ENCODE results near the gene IMMT. TPM values are rescaled to one million over a fixed set of nuclear protein-coding genes. Genes with fewer than 3 reads are reported as not detected.

Gene IMMT
- total RNA-seq, 1 experiment from 2014 or later = 112 TPM

DNA sequence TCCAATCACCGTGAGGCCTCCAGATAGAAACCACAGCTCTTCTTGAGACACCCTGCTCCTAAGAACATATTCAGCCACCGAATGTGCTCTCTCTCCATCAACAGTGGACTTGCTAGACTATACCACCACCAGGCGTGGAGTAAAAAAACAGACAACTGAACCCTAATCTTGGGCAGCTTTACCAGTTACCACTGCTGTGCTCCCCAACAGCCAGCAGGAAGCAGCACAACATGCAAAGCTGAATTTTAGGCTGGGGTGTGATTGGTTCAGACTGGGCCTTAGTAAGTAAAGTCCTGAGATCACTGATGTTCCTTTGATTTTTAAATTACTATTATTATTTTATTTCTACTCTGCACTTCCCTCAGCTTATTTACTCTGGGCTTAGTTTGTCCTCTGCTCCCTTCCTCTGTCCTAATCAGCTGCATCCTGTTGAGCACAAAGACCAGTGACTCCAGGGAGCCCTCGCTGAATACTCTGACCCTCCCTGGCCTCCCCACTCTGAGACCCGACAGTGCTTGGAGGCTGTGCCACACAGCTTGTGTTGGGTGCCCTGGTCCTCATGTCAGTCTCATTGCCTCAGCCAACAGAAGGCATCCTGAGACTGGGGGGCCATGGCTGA, 25.9 kb upstream of the IMMT start:
- H3K9ac ChIP-seq (ENCODE audit: extremely low read depth, insufficient read length, low read length) = no peak overlapping the region
- H3K9me3 Mint-ChIP-seq = no peaks in the 10 kb centered on the region
- no peak overlapping the region for H2BK120ac ChIP-seq (ENCODE audit: low read depth, low read length, poor library complexity, severe bottlenecking)

More for the DNA sequence above, 25.9 kb upstream of the IMMT start:
- Histone ChIP-seq H2AK5ac (ENCODE audit: insufficient read length, low read length) (no peak overlapping the region), H3K56ac (ENCODE audit: insufficient read length, low read depth, low read length) (no peak overlapping the region), H4K5ac (ENCODE audit: insufficient read length, low read depth, low read length) (no peak overlapping the region), H3K23ac (ENCODE audit: insufficient read length, low read depth, low read length) (no peak overlapping the region), H3K4me2 (ENCODE audit: insufficient read depth, insufficient read length, low read length) (no peak overlapping the region), H3K79me1 (ENCODE audit: insufficient read depth, low read depth, low read length, poor library complexity, severe bottlenecking) (no peaks in the 10 kb centered on the region), H3K4me1 (ENCODE audit: insufficient read depth, low read length) (no peaks in the 10 kb centered on the region), H3K79me2 (ENCODE audit: insufficient read depth, low read length) (no peaks in the 10 kb centered on the region), H2AFZ (ENCODE audit: low read length) (no peak overlapping the region), H3K23me2 (ENCODE audit: insufficient read length, low read depth, low read length, poor library complexity, severe bottlenecking) (no peaks in the 10 kb centered on the region), H2BK20ac (ENCODE audit: low read depth, low read length, poor library complexity, severe bottlenecking) (no peak overlapping the region), H2BK12ac (ENCODE audit: insufficient read length, low read depth, low read length) (no peak overlapping the region), H2BK15ac (ENCODE audit: low read depth, low read length) (no peak overlapping the region), H3K14ac (ENCODE audit: insufficient read depth, low read length) (no peak overlapping the region), H3K9me3 (ENCODE audit: control insufficient read depth, low read depth, low read length) (no peaks in the 10 kb centered on the region), H3K27ac (ENCODE audit: insufficient read length, low read depth, low read length) (no peak overlapping the region), H3K4ac (ENCODE audit: low read depth, low read length) (no peak overlapping the region), H4K20me1 (ENCODE audit: control insufficient read depth, insufficient read depth, insufficient read length) (no peaks in the 10 kb centered on the region), H4K91ac (ENCODE audit: insufficient read length, low read depth, low read length) (no peak overlapping the region), H3K18ac (ENCODE audit: insufficient read length, low read depth, low read length) (no peak overlapping the region), H3K27me3 (ENCODE audit: insufficient read depth, low read length) (no peaks in the 10 kb centered on the region), H4K8ac (replicated peaks; ENCODE audit: insufficient read length, low read depth, low read length) (no peak overlapping the region), H3T11ph (ENCODE audit: low read length) (no peak overlapping the region), H2BK5ac (ENCODE audit: insufficient read length, low read length) (no peak overlapping the region)
- peaks cover 3% of the 10 kb centered on the region for H3K27me3 Mint-ChIP-seq (ENCODE audit: low read depth)
- no CpG with 5 or more reads among the region's 5 CpGs for WGBS (ENCODE audit: extremely low coverage, insufficient read length, low lambda C conversion rate)
- peaks cover 8 to 22% of the 10 kb centered on the region in 2 experiments for H3K4me1 Mint-ChIP-seq
- no peak overlapping the region for H3K4me3 Mint-ChIP-seq
- H3K27ac Mint-ChIP-seq = no peak overlapping the region; a peak in 2 of 7 replicates
- peak; percentile 98 for TF ChIP-seq CTCF (conservative IDR thresholded peaks at IDR 0.05)
- no peaks in the 10 kb centered on the region for H3K36me3 Mint-ChIP-seq (ENCODE audit: insufficient read depth in 1 of 3, low read depth in 3 of 3)
- peak; percentile 67 for DNase-seq

All from H9 (cell line).